ES-I3 (cell line): Measurements from ENCODE around the gene DSCAML1.

Source experiments
- H3K36me3 ChIP-seq: 2 replicates; pipeline ENCODE4 v1.6.1; 2013; ENCODE audit warnings: mild to moderate bottlenecking, low read length, control low read depth, moderate library complexity; ENCODE audit not compliant: insufficient read depth
- H3K4me1 ChIP-seq: 2 replicates; pipeline ENCODE4 v1.6.1; 2013; ENCODE audit warnings: mild to moderate bottlenecking, control low read depth, low read length; ENCODE audit not compliant: insufficient read depth
- H3K9ac ChIP-seq: 2 replicates; pipeline ENCODE4 v1.6.1; 2013; ENCODE audit warnings: low read depth, mild to moderate bottlenecking, low read length, moderate library complexity
- H3K9me3 ChIP-seq: 2 replicates; pipeline ENCODE4 v1.6.1; 2013; ENCODE audit warnings: mild to moderate bottlenecking, low read length, moderate library complexity; ENCODE audit not compliant: control insufficient read depth, insufficient read depth

DSCAML1 gene, protein sequence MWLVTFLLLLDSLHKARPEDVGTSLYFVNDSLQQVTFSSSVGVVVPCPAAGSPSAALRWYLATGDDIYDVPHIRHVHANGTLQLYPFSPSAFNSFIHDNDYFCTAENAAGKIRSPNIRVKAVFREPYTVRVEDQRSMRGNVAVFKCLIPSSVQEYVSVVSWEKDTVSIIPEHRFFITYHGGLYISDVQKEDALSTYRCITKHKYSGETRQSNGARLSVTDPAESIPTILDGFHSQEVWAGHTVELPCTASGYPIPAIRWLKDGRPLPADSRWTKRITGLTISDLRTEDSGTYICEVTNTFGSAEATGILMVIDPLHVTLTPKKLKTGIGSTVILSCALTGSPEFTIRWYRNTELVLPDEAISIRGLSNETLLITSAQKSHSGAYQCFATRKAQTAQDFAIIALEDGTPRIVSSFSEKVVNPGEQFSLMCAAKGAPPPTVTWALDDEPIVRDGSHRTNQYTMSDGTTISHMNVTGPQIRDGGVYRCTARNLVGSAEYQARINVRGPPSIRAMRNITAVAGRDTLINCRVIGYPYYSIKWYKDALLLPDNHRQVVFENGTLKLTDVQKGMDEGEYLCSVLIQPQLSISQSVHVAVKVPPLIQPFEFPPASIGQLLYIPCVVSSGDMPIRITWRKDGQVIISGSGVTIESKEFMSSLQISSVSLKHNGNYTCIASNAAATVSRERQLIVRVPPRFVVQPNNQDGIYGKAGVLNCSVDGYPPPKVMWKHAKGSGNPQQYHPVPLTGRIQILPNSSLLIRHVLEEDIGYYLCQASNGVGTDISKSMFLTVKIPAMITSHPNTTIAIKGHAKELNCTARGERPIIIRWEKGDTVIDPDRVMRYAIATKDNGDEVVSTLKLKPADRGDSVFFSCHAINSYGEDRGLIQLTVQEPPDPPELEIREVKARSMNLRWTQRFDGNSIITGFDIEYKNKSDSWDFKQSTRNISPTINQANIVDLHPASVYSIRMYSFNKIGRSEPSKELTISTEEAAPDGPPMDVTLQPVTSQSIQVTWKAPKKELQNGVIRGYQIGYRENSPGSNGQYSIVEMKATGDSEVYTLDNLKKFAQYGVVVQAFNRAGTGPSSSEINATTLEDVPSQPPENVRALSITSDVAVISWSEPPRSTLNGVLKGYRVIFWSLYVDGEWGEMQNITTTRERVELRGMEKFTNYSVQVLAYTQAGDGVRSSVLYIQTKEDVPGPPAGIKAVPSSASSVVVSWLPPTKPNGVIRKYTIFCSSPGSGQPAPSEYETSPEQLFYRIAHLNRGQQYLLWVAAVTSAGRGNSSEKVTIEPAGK (N-terminal part only)

DNA sequence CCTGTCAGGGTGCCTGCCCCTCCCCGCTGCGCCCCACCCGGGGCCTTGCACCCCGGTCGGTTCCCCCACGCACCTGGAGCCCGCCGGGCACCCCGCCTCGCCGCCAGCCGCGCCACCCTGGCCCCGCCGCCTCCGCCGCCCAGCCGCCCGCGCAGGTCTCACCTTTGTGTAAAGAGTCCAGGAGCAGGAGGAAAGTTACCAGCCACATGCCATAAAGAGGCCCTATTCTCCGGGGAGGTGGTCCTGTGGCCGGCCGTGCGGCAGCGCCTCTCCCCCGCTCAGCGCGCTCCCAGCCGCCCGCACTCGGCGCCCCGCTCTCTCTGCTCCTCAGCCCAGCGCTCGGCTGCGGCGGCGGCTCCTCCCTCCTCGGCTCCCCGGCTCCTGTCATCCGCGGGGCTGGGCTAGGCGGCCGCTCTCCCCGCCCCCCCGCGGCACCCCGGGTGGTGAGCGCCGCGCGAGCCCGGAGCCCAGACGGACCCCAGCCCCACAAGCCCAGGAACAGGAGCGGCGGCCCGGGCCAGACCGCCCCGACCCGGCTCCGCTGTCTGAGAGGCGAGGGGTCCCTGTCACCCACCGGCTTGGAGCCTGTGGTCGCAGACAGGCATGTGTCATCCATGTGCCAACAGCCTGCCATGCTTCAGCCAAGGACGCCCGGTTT is at the start of gene DSCAML1:
Gene DSCAML1, minus strand, starts transcription at position 345 of the 658 bp plus-strand sequence. Its CDS starts 137 bp downstream, at position 208.
- no peaks in the 10 kb centered on the region for H3K36me3 ChIP-seq
- no peaks in the 10 kb centered on the region; the same call in 1 of the 2 replicates for H3K4me1 ChIP-seq
- H3K9ac ChIP-seq: peak within 1 kb of the TSS; percentile 52

DNA sequence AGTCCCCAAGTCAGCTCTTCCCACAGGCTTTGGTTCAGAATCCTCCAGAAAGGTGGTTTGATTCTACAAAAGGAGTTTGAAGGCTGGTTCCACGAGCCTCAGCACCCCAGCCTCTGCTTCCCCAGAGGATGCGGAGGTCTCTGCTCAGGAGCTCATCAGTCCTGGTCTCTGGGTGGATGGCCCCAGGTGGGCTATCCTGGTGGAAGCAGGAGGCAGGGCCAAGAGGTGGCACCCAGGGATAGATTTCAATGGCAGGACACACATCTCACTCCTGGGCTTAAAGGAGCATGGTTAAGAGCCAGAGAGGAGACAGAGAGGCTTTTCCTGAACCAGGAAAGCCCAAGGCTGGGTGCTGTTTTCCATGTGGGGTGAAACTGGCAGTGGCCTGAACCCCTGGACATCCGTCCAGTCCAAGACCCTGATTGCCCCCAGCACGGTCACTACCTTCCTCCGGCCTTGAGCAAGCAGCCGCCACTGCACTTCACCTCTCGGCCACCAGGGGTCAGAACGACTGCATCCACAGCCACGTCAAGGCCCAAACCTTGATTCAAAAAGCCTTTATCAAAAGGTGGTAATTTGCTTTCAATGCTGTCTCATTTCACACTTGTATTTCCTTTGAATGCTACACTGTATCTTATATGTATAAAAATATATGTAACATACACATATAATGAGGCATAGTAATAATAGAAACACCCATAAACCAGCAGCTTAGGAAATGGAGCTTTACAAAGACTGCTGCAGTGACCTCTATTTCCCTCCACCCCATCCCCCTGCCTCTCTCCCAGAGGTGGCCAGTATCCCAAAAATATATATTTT is 46.9 kb upstream of the DSCAML1 start:
- H3K36me3 ChIP-seq: no peaks in the 10 kb centered on the region
- H3K4me1 ChIP-seq: 0 out of 2 replicates have a peak, but pooled peaks cover 4% of the 10 kb centered on the region
- H3K9ac ChIP-seq: no peak overlapping the region
- H3K9me3 ChIP-seq: no peaks in the 10 kb centered on the region

More for the DNA sequence above, at the start of gene DSCAML1:
- H3K9me3 ChIP-seq: no peaks in the 10 kb centered on the region

DNA sequence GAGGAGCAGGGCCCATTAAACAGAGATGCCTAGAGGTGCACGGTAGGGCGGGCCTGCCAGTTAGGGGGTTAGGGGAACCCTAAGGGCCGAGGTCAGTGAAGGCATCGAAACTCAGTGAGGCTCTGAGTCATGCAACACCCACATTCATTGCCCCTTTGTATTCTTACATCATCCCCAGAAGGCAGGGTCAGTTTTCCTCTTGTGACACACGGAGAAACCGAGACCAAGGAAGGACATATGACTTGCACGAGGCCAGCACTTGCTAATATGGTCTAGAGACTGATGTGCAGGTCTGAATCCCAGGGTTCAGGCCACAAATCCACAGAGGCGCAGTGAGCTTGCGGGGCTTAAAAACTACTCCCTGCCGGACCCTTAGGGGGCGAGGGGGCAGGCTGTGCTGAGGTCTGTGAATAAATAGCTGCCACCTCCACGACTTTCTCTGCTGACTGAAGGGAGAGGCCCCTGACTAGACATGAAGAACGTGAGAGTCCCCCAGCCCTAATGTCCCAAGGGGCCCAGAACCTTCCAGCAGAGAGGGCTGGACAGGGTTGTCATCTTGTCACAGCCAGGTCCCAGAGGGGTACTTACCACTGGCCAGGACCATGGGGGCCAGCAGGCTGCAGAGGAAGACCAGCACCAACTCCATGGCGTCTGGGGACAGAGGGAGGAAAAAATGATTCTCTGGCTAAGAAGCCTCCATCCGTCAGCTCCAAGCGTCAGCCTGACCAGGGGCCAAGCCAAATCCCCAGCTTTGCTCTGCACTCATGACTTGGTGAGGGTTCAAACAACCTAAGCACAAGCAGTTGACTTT is 45.3 kb upstream of the DSCAML1 start:
- no peak overlapping the region for H3K9ac ChIP-seq
- H3K36me3 ChIP-seq: no peaks in the 10 kb centered on the region
- 0 out of 2 replicates have a peak, but pooled peaks cover 4% of the 10 kb centered on the region for H3K4me1 ChIP-seq
- H3K9me3 ChIP-seq: no peaks in the 10 kb centered on the region

DNA sequence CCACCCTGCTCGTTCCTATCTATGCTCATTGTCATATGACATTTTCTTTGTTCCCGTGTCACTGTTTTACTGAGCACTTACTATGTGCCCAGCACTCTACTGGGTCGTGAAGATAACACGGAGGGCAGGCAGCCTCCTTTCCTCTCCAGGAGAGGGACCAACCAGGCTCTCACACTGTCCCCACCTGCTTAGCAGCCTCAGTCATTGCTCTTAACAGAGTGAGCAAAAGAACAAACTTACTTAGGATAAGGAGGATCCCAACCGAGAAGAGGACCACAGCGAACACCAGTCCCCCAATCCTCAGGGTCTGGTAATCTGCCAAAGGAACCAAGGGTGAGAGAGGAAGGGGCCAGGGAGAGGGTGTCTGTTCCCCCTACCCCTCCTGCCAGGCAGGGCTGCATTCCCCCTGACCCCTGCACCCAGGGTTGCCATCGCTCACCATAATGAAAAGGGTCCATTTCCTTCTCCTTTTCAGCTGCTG is 44.6 kb upstream of the DSCAML1 start:
- Histone ChIP-seq H3K4me1 (peaks cover 7% of the 10 kb centered on the region; the same call in 1 of the 2 replicates), H3K9ac (no peak overlapping the region), H3K9me3 (no peaks in the 10 kb centered on the region), H3K36me3 (no peaks in the 10 kb centered on the region)

DNA sequence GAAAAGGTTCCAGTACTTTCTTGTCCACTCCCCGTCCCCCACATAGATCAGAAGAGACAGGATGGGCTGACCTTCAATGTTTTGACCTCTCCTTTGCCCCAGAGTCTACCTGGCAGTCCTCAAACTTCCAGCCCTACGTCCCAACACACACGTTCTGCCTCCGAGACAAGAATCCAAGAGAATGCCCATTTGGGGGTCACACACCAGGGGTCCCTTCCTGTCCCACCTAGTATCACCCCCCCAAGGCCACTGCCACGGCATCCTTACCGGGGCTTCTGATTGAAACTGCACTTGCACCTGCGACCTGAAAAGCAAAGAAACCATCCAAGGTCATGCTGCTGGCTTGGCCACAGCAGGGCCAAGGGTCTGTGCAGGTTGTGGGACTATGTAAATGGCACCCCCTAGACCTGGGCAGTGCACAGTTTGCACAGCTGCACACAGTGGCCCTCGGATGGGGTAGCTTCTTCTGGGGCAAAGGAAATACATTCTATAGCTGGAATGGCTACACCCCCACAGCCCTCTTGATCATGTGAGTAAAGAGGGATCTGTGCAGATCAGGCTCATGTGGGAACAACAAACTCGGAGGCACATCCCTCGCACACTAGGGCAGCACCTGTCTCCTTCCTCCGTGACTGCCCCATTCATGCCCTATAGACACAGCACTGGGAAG is 44.0 kb upstream of the DSCAML1 start:
- Histone ChIP-seq H3K9me3 (no peaks in the 10 kb centered on the region), H3K9ac (no peak overlapping the region), H3K36me3 (no peaks in the 10 kb centered on the region)

DNA sequence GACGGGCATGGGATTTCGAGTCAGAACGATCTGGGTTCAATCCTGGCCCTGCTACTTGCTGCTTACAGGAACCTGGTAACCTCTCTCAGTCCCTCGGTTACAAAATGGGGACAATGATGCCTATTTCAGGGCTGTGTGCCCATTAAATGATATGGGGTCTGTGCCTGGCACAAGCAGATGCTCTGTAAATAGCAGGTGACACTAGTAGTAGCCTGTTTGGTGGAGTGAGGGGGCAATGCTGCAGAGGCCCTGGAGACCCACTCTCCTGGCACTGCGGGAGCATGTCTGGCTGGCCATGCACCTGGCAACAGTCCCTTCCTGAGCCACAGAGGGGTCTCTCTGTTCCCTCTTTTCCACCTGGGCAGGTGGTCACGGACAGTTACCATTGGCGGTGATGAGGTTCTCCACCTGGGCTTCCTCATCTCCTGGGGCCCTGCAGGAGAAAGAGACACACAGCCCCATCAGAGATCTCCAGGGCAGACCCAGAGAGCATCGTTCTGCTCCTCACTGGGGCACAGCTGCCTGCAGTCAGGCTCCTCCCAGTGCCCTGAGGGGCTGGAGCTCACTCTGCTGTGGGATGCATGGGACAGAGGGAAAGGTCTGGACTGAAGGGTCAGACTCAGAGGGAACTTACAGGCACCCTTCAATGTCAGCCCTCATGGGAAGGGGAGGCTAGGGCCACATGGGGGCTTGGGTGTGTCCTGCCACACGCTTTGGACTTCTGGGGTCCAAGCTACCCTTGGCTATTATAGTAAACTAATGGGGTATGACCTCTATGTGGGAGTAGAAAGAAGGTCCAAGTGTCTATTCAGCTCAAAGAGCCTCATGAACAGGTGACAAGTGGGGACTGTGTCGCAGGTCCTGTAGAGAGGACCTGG is 43.2 kb upstream of the DSCAML1 start:
- H3K36me3 ChIP-seq: no peaks in the 10 kb centered on the region
- no peaks in the 10 kb centered on the region for H3K9me3 ChIP-seq
- peaks cover 7% of the 10 kb centered on the region; the same call in 1 of the 2 replicates for H3K4me1 ChIP-seq
- no peak overlapping the region for H3K9ac ChIP-seq

More for the DNA sequence above, 44.0 kb upstream of the DSCAML1 start:
- peaks cover 7% of the 10 kb centered on the region; the same call in 1 of the 2 replicates for H3K4me1 ChIP-seq

DNA sequence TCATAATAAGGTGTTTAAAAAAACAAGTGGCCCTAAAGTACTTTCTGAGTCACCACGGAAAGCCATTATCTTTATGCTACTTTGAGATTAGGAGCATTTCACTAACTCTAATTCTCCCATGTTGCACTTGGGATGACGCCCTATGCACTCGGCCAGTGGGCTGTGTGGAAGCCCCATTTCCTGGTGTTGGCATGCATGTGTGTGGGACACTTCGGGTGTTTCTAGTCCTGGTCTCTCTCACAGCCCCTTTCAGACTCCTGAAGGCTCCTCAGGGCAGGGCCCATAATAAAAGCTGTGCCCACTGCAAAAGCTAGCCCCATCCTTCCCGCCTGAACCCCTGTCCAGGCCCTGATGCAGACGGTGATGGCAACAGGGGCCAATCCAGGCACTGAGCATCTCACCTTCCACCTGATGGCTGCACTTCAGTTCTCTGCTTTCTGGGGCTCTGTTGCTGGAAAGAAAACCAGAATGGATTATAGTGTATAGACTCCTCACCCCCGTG is 42.4 kb upstream of the DSCAML1 start:
- Histone ChIP-seq H3K36me3 (no peaks in the 10 kb centered on the region), H3K4me1 (peaks cover 7% of the 10 kb centered on the region; the same call in 1 of the 2 replicates), H3K9me3 (no peaks in the 10 kb centered on the region), H3K9ac (no peak overlapping the region)

DNA sequence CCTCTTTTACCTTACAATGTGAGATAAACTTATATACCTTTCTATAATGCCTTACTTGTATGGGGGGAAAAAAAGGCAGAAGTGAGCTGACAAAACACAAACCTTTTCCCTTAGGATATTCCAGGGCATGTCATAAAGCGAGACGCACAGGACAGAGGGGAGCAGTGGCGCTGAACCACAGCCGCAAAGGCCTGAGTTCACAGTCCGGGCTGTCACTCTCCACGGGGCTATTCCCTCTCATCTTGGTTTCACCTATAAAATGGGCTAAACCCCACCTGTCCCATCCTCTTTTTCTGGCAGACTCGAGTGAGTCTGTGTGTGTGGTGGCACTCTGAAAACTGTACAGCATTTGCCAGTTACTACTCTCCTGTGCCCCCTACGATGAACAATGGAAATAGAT is 41.9 kb upstream of the DSCAML1 start:
- H3K36me3 ChIP-seq: no peaks in the 10 kb centered on the region
- H3K9me3 ChIP-seq: no peaks in the 10 kb centered on the region
- peaks cover 7% of the 10 kb centered on the region; the same call in 1 of the 2 replicates for H3K4me1 ChIP-seq
- H3K9ac ChIP-seq: no peak overlapping the region

DNA sequence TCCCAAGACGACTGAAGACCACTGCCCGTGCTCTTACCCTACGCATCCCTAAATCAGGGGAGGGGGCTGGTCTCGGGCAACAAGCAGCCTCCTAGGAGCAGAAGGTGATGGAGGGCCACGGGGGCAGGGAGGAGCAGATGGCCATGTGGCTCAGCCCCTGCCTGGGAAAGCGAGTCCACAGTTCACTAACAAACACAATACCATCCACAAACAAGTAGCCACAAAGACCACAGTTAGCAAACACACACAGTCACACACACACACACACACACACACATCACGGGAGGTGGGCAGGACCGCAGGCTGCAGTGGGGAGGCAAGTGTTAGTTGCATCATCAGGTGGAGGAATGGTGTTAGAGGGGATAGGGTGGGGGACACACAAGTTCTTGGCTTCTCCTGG is 40.8 kb upstream of the DSCAML1 start:
- Histone ChIP-seq H3K4me1 (peaks cover 7% of the 10 kb centered on the region; the same call in 1 of the 2 replicates), H3K9ac (no peak overlapping the region), H3K9me3 (no peaks in the 10 kb centered on the region), H3K36me3 (no peaks in the 10 kb centered on the region)

DNA sequence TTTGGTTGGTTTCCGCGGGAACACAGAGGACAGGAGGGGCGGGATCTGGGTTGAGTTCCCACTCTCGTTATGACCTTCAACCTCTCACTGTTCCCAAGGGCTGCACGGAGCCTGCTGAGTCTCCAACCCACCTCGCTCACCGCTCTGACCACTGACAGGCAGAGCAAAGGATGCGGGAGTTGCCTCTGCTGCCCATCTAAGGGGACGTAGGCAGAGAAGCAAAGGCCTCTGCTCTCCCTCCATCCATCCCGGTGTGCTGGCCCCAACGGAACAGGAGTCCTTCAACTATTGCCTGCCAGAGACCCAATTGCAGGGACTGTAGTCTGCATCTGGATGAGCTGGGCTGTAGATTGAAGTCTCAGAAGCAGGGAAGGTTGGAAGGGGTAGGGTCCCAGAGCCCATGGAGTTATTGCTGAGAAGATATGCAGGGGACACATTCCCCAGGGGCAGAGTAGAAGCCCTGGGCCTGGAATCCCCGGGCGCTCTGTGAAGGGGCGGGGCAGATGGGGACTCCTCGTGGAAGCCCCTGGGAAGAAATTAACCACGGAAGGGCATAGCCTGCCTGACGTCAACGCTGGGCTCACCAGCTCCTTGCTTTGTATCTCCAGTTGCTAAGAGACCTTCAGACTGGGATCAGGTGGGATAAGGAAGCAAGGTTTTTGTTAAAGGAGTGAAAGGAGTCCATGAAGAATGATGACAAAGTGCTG is 40.2 kb upstream of the DSCAML1 start:
- Histone ChIP-seq H3K9ac (no peak overlapping the region), H3K36me3 (no peaks in the 10 kb centered on the region), H3K4me1 (peaks cover 5% of the 10 kb centered on the region; the same call in 1 of the 2 replicates), H3K9me3 (no peaks in the 10 kb centered on the region)
